Activated CD4-positive, CD25-positive, alpha-beta regulatory T cell treated with anti-CD3 and anti-CD28 coated beads, Interleukin-2, amount 50 U/mL, for 72 hours (primary cell): ENCODE data around the gene CIC.

Experiments
- DNase-seq: peaks from one replicate; pipeline ENCODE4 v3.0.0; 2021

The CIC gene

GRCh38 chr19:42244347-42245220 is 24.5 kb upstream of the CIC start:
- peak; percentile 83 for DNase-seq

GRCh38 chr19:42245231-42245630 is 23.8 kb upstream of the CIC start:
- DNase-seq = no peak

- DNase-seq = no peak
Measured at GRCh38 chr19:42246143-42246921, 22.7 kb upstream of the CIC start.

- no peak for DNase-seq
Measured at GRCh38 chr19:42246922-42247639, 22.0 kb upstream of the CIC start.

GRCh38 chr19:42247640-42248199 is 21.3 kb upstream of the CIC start:
- no peak for DNase-seq

GRCh38 chr19:42248270-42249148 is 20.5 kb upstream of the CIC start:
- no peak for DNase-seq

- no peak for DNase-seq
Measured at GRCh38 chr19:42249149-42249750, 19.8 kb upstream of the CIC start.

- DNase-seq = no peak
Measured at GRCh38 chr19:42249769-42250168, 19.3 kb upstream of the CIC start.

GRCh38 chr19:42250183-42250665 is 18.8 kb upstream of the CIC start:
- no peak for DNase-seq

GRCh38 chr19:42250666-42251531 is 18.2 kb upstream of the CIC start:
- no peak for DNase-seq

GRCh38 chr19:42251572-42252358 is 17.3 kb upstream of the CIC start:
- no peak for DNase-seq

GRCh38 chr19:42252365-42253244 is 16.4 kb upstream of the CIC start:
- no peak for DNase-seq

GRCh38 chr19:42253245-42254088 is 15.6 kb upstream of the CIC start:
- DNase-seq = peak; percentile 60

GRCh38 chr19:42254089-42254849 is 14.8 kb upstream of the CIC start:
- peak; percentile 63 for DNase-seq

GRCh38 chr19:42254850-42255765 is 13.9 kb upstream of the CIC start, which contains the start of gene ERF:
ERF (minus strand) TSS chr19:42255128; CDS start chr19:42254999, 129 bp downstream.
- DNase-seq = peak; percentile 96
